ENCODE data around the gene ASMTL.

The ASMTL gene, protein sequence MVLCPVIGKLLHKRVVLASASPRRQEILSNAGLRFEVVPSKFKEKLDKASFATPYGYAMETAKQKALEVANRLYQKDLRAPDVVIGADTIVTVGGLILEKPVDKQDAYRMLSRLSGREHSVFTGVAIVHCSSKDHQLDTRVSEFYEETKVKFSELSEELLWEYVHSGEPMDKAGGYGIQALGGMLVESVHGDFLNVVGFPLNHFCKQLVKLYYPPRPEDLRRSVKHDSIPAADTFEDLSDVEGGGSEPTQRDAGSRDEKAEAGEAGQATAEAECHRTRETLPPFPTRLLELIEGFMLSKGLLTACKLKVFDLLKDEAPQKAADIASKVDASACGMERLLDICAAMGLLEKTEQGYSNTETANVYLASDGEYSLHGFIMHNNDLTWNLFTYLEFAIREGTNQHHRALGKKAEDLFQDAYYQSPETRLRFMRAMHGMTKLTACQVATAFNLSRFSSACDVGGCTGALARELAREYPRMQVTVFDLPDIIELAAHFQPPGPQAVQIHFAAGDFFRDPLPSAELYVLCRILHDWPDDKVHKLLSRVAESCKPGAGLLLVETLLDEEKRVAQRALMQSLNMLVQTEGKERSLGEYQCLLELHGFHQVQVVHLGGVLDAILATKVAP

DNA sequence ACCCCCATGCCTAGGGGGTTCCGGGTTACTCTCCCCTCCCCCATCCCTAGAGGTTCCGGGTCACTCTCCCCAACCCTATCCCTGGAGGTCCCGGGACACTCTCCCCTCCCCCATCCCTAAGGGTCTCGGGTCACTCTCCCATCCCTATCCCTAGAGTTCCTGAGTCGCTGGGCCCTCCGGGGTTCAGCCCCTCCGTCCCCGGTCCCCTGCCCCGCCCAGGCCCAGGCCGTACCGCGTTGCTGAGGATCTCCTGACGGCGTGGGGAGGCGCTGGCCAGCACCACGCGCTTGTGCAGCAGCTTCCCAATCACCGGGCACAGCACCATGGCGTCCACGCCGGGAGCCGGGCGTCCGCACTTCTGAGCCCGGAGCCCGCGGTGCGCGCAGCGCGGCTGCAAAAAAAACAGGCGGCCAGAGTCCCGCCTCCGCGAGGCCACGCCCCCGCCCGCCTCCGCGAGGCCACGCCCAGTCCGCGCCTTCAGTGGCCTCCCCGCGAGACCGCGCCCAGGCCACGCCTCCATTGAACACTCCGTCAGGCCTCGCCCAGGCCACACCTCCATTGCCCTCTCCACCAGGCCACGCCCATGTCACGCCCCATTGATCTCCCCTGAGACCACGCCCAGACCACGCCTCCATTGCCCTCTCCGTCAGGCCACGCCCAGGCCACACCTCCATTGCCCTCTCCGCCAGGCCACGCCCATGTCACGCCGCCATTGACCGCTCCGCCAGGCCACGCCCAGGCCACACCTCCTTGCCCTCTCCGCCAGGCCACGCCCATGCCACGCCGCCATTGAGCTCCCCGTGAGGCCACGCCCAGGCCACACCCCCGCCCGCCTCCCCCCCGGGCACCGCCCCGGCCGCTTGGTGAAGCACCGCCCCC is at the start of gene ASMTL:
Gene ASMTL, minus strand, starts transcription at position 394 of the 879 bp plus-strand sequence. Its CDS starts 69 bp downstream, at position 325.
- Histone ChIP-seq H3K4me3 (ENCODE audit: low read depth in 1 of 2, low read length in 2 of 2) (peak within 1 kb of the TSS; percentile 72 to 83), H3K4me2 (ENCODE audit: insufficient read depth, low read length) (peak within 1 kb of the TSS; percentile 72), H3K9me3 (ENCODE audit: insufficient read depth, low read length, severe bottlenecking) (peaks cover 14% of the 10 kb centered on the region), H3K27me3 (ENCODE audit: insufficient read depth, low read length, poor library complexity) (no peaks in the 10 kb centered on the region), H3K79me2 (ENCODE audit: insufficient read depth, low read length) (peaks cover 49% of the 10 kb centered on the region), H4K20me1 (ENCODE audit: insufficient read depth, low read length) (peaks cover 15% of the 10 kb centered on the region), H3K9ac (ENCODE audit: low read depth, low read length) (peak within 1 kb of the TSS; percentile 86), H3K36me3 (ENCODE audit: insufficient read depth, low read length) (peaks cover 18% of the 10 kb centered on the region), H2AFZ (ENCODE audit: low read depth, low read length) (peak within 1 kb of the TSS; percentile 72), H3K4me1 (ENCODE audit: insufficient read depth, low read length) (peaks cover 39% of the 10 kb centered on the region), H3K27ac (ENCODE audit: low read length) (peak within 1 kb of the TSS; percentile 77)
- peak; percentile 68 for ATAC-seq (ENCODE audit: insufficient read depth, low read depth)
- DNase-seq = peak; percentile 99
- TF ChIP-seq, protein P1, sequence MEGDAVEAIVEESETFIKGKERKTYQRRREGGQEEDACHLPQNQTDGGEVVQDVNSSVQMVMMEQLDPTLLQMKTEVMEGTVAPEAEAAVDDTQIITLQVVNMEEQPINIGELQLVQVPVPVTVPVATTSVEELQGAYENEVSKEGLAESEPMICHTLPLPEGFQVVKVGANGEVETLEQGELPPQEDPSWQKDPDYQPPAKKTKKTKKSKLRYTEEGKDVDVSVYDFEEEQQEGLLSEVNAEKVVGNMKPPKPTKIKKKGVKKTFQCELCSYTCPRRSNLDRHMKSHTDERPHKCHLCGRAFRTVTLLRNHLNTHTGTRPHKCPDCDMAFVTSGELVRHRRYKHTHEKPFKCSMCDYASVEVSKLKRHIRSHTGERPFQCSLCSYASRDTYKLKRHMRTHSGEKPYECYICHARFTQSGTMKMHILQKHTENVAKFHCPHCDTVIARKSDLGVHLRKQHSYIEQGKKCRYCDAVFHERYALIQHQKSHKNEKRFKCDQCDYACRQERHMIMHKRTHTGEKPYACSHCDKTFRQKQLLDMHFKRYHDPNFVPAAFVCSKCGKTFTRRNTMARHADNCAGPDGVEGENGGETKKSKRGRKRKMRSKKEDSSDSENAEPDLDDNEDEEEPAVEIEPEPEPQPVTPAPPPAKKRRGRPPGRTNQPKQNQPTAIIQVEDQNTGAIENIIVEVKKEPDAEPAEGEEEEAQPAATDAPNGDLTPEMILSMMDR (IDR thresholded peaks at IDR 0.05; ENCODE audit: borderline replicate concordance, extremely low read depth, low read length, poor library complexity, severe bottlenecking) = no peak
- no peak for TF ChIP-seq EZH2 (IDR thresholded peaks at IDR 0.05; ENCODE audit: borderline replicate concordance, low read depth, low read length, severe bottlenecking)

DNA sequence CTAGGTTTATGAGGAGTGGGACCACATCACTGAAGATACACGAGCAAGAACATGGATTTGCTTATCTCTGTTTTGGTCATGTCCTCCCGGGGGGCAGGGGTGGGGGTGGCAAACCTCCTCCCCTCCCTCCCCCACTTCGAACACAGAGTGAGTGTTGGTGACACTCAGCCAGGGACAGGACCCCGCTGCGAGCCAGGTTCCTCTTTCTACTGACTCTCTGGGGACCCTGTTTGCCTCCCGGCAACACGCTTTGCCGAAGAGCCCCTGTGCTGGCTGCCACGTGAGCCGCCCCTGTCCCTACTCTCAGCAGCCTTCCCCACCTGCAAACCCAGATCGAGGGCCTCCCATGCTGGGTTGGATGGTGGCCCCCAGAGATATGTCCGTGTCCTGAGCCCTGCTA is 49.5 kb upstream of the ASMTL start:
- no peak overlapping the region for H3K4me2 ChIP-seq (ENCODE audit: insufficient read depth, low read length)
- no peak overlapping the region for H2AFZ ChIP-seq (ENCODE audit: low read depth, low read length)
- H3K9me3 ChIP-seq (ENCODE audit: insufficient read depth, low read length, severe bottlenecking) = no peaks in the 10 kb centered on the region
- H3K9ac ChIP-seq (ENCODE audit: low read depth, low read length) = no peak overlapping the region
- ATAC-seq (ENCODE audit: insufficient read depth, low read depth) (no peak), DNase-seq (no peak)
- H4K20me1 ChIP-seq (ENCODE audit: insufficient read depth, low read length) = peaks cover 47% of the 10 kb centered on the region
- H3K4me3 ChIP-seq (ENCODE audit: low read depth in 1 of 2, low read length in 2 of 2) = no peak overlapping the region
- H3K27ac ChIP-seq (ENCODE audit: low read length) = 0 out of 2 replicates have a peak overlapping the region, but pooled peaks have one; percentile 27
- TF ChIP-seq, protein P1 (IDR thresholded peaks at IDR 0.05; ENCODE audit: borderline replicate concordance, extremely low read depth, low read length, poor library complexity, severe bottlenecking) = no peak
- no peak for TF ChIP-seq EZH2 (IDR thresholded peaks at IDR 0.05; ENCODE audit: borderline replicate concordance, low read depth, low read length, severe bottlenecking)
- peaks cover 63% of the 10 kb centered on the region for H3K36me3 ChIP-seq (ENCODE audit: insufficient read depth, low read length)
- H3K27me3 ChIP-seq (ENCODE audit: insufficient read depth, low read length, poor library complexity) = no peaks in the 10 kb centered on the region
- H3K79me2 ChIP-seq (ENCODE audit: insufficient read depth, low read length) = peaks cover 87% of the 10 kb centered on the region
- H3K4me1 ChIP-seq (ENCODE audit: insufficient read depth, low read length) = peaks cover 2% of the 10 kb centered on the region

DNA sequence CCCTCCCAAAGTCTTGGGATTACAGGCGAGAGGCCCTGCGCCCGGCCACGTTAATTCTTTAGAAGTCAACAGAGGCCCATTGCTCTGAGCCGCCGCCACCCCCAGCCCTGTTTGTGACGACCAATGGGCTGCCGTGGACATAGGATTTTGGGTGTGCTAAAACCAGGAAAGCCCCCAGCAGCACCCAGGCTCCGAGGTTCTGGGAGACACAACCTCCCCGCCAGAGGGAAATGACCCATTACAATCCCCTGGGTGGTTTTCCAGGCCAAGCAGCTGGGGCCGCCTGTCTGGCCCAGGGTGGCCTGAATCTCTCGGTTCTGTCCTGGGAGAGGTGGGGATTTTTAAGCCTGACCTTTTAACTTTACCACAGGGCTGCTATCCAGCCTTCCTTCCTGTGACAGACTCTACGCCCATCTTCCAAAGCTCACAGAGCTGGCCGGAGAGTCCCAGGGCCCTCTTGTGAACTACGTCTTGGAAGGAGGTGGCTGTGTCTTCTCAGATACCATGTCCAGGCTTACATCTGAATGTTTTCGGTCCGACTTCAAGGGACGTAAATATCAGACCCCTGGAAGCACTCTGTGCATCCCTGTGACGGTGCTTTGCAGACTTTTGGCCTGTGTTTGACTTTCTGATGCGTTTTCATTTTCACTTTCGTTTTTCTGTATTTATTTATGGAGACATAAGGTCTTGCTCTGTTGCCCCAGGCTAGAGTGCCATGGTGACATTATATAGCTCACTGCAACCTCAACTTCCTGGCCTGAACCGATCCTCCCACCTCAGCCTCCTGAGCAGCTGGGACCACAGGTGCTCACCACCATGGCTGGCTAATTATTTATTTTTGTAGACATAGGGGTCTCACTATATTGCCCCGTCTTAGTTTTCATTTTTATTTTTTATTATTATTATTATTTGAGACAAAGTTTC is 48.3 kb upstream of the ASMTL start:
- TF ChIP-seq EZH2 (IDR thresholded peaks at IDR 0.05; ENCODE audit: borderline replicate concordance, low read depth, low read length, severe bottlenecking) = no peak
- TF ChIP-seq, protein P1 (IDR thresholded peaks at IDR 0.05; ENCODE audit: borderline replicate concordance, extremely low read depth, low read length, poor library complexity, severe bottlenecking) = no peak
- H3K27me3 ChIP-seq (ENCODE audit: insufficient read depth, low read length, poor library complexity) = no peaks in the 10 kb centered on the region
- H3K9ac ChIP-seq (ENCODE audit: low read depth, low read length) = no peak overlapping the region
- no peaks in the 10 kb centered on the region; the same call in none of the 2 replicates for H3K4me1 ChIP-seq (ENCODE audit: insufficient read depth, low read length)
- H2AFZ ChIP-seq (ENCODE audit: low read depth, low read length) = no peak overlapping the region
- peaks cover 60% of the 10 kb centered on the region for H3K36me3 ChIP-seq (ENCODE audit: insufficient read depth, low read length)
- H3K9me3 ChIP-seq (ENCODE audit: insufficient read depth, low read length, severe bottlenecking) = no peaks in the 10 kb centered on the region
- peak overlapping the region; percentile 57 for H3K27ac ChIP-seq (ENCODE audit: low read length)
- peaks cover 87% of the 10 kb centered on the region for H3K79me2 ChIP-seq (ENCODE audit: insufficient read depth, low read length)
- ATAC-seq (ENCODE audit: insufficient read depth, low read depth) (peak; percentile 84), DNase-seq (peak; percentile 56)
- H3K4me2 ChIP-seq (ENCODE audit: insufficient read depth, low read length) = no peak overlapping the region
- H4K20me1 ChIP-seq (ENCODE audit: insufficient read depth, low read length) = peaks cover 46% of the 10 kb centered on the region
- H3K4me3 ChIP-seq (ENCODE audit: low read depth in 1 of 2, low read length in 2 of 2) = no peak overlapping the region

Measured in DND-41 (cell line).